ENCODE results near the gene POTEI.
"Not testable (repeated sequence)": the region's sequence is repeated elsewhere in the genome, so short reads cannot be mapped to it uniquely, and the experiment has no call there.

The POTEI gene

GRCh38 chr2:130509228-130509627 lies at the start of gene POTEI:
Gene POTEI (minus strand): TSS chr2:130509328. CDS start chr2:130509235, 93 bp downstream.
- not testable (repeated sequence) for H3K4me1 Mint-ChIP-seq; H3K27me3 Mint-ChIP-seq (ENCODE audit: low read depth); H3K9me3 Mint-ChIP-seq; H3K27ac Mint-ChIP-seq; H3K36me3 Mint-ChIP-seq (ENCODE audit: low read depth); H3K4me3 Mint-ChIP-seq

- H3K4me1 Mint-ChIP-seq; H3K4me3 Mint-ChIP-seq; H3K27ac Mint-ChIP-seq; H3K27me3 Mint-ChIP-seq (ENCODE audit: low read depth); H3K9me3 Mint-ChIP-seq; H3K36me3 Mint-ChIP-seq (ENCODE audit: low read depth): not testable (repeated sequence)
Measured at GRCh38 chr2:130556441-130556840, 47.3 kb upstream of the POTEI start.

- not testable (repeated sequence) for H3K27me3 Mint-ChIP-seq (ENCODE audit: low read depth); H3K4me1 Mint-ChIP-seq; H3K27ac Mint-ChIP-seq; H3K36me3 Mint-ChIP-seq (ENCODE audit: low read depth); H3K4me3 Mint-ChIP-seq; H3K9me3 Mint-ChIP-seq
Measured at GRCh38 chr2:130554178-130554577, 45.0 kb upstream of the POTEI start.

GRCh38 chr2:130549475-130549874 lies 40.3 kb upstream of the POTEI start:
- not testable (repeated sequence) for H3K4me3 Mint-ChIP-seq; H3K27ac Mint-ChIP-seq; H3K9me3 Mint-ChIP-seq; H3K36me3 Mint-ChIP-seq (ENCODE audit: low read depth); H3K27me3 Mint-ChIP-seq (ENCODE audit: low read depth); H3K4me1 Mint-ChIP-seq

- H3K27me3 Mint-ChIP-seq (ENCODE audit: low read depth); H3K36me3 Mint-ChIP-seq (ENCODE audit: low read depth); H3K4me3 Mint-ChIP-seq; H3K27ac Mint-ChIP-seq; H3K4me1 Mint-ChIP-seq; H3K9me3 Mint-ChIP-seq: not testable (repeated sequence)
Measured at GRCh38 chr2:130548418-130548817, 39.3 kb upstream of the POTEI start.

GRCh38 chr2:130544978-130545377 lies 35.9 kb upstream of the POTEI start:
- not testable (repeated sequence) for H3K4me1 Mint-ChIP-seq; H3K36me3 Mint-ChIP-seq (ENCODE audit: low read depth); H3K27me3 Mint-ChIP-seq (ENCODE audit: low read depth); H3K27ac Mint-ChIP-seq; H3K9me3 Mint-ChIP-seq; H3K4me3 Mint-ChIP-seq

- not testable (repeated sequence) for H3K27ac Mint-ChIP-seq; H3K27me3 Mint-ChIP-seq (ENCODE audit: low read depth); H3K9me3 Mint-ChIP-seq; H3K4me1 Mint-ChIP-seq; H3K4me3 Mint-ChIP-seq; H3K36me3 Mint-ChIP-seq (ENCODE audit: low read depth)
Measured at GRCh38 chr2:130543785-130544528, 34.8 kb upstream of the POTEI start.

GRCh38 chr2:130542789-130543188 lies 33.7 kb upstream of the POTEI start:
- H3K4me3 Mint-ChIP-seq; H3K9me3 Mint-ChIP-seq; H3K27me3 Mint-ChIP-seq (ENCODE audit: low read depth); H3K27ac Mint-ChIP-seq; H3K36me3 Mint-ChIP-seq (ENCODE audit: low read depth); H3K4me1 Mint-ChIP-seq: not testable (repeated sequence)

GRCh38 chr2:130538271-130538670 lies 29.1 kb upstream of the POTEI start:
- not testable (repeated sequence) for H3K27ac Mint-ChIP-seq; H3K36me3 Mint-ChIP-seq (ENCODE audit: low read depth); H3K9me3 Mint-ChIP-seq; H3K27me3 Mint-ChIP-seq (ENCODE audit: low read depth); H3K4me3 Mint-ChIP-seq; H3K4me1 Mint-ChIP-seq

GRCh38 chr2:130536654-130537053 lies 27.5 kb upstream of the POTEI start:
- not testable (repeated sequence) for H3K36me3 Mint-ChIP-seq (ENCODE audit: low read depth); H3K9me3 Mint-ChIP-seq; H3K4me1 Mint-ChIP-seq; H3K27ac Mint-ChIP-seq; H3K27me3 Mint-ChIP-seq (ENCODE audit: low read depth); H3K4me3 Mint-ChIP-seq

GRCh38 chr2:130531672-130532071 lies 22.5 kb upstream of the POTEI start:
- H3K4me3 Mint-ChIP-seq; H3K27me3 Mint-ChIP-seq (ENCODE audit: low read depth); H3K27ac Mint-ChIP-seq; H3K36me3 Mint-ChIP-seq (ENCODE audit: low read depth); H3K4me1 Mint-ChIP-seq; H3K9me3 Mint-ChIP-seq: not testable (repeated sequence)

- H3K4me1 Mint-ChIP-seq; H3K36me3 Mint-ChIP-seq (ENCODE audit: low read depth); H3K9me3 Mint-ChIP-seq; H3K4me3 Mint-ChIP-seq; H3K27me3 Mint-ChIP-seq (ENCODE audit: low read depth); H3K27ac Mint-ChIP-seq: not testable (repeated sequence)
Measured at GRCh38 chr2:130531225-130531624, 22.1 kb upstream of the POTEI start.

- H3K4me1 Mint-ChIP-seq; H3K4me3 Mint-ChIP-seq; H3K27me3 Mint-ChIP-seq (ENCODE audit: low read depth); H3K36me3 Mint-ChIP-seq (ENCODE audit: low read depth); H3K9me3 Mint-ChIP-seq; H3K27ac Mint-ChIP-seq: not testable (repeated sequence)
Measured at GRCh38 chr2:130530212-130530611, 21.1 kb upstream of the POTEI start.

GRCh38 chr2:130529545-130529944 lies 20.4 kb upstream of the POTEI start:
- not testable (repeated sequence) for H3K4me3 Mint-ChIP-seq, H3K4me1 Mint-ChIP-seq, H3K9me3 Mint-ChIP-seq

GRCh38 chr2:130527365-130527967 lies 18.3 kb upstream of the POTEI start:
- not testable (repeated sequence) for H3K27me3 Mint-ChIP-seq (ENCODE audit: low read depth); H3K27ac Mint-ChIP-seq; H3K9me3 Mint-ChIP-seq; H3K36me3 Mint-ChIP-seq (ENCODE audit: low read depth); H3K4me1 Mint-ChIP-seq; H3K4me3 Mint-ChIP-seq

More at GRCh38 chr2:130529545-130529944, 20.4 kb upstream of the POTEI start:
- not testable (repeated sequence) for H3K36me3 Mint-ChIP-seq (ENCODE audit: low read depth); H3K27ac Mint-ChIP-seq; H3K27me3 Mint-ChIP-seq (ENCODE audit: low read depth)

GRCh38 chr2:130522390-130522789 lies 13.3 kb upstream of the POTEI start:
- H3K4me3 Mint-ChIP-seq, H3K27ac Mint-ChIP-seq, H3K4me1 Mint-ChIP-seq: not testable (repeated sequence)

More at GRCh38 chr2:130522390-130522789, 13.3 kb upstream of the POTEI start:
- H3K27me3 Mint-ChIP-seq (ENCODE audit: low read depth); H3K36me3 Mint-ChIP-seq (ENCODE audit: low read depth); H3K9me3 Mint-ChIP-seq: not testable (repeated sequence)
